CD14-positive monocyte (primary cell): ENCODE data around the gene MAD1L1. TPM values are rescaled to one million over a fixed set of nuclear protein-coding genes. Genes with fewer than 3 reads are reported as not detected.
A peak's percentile ranks its signal among the peaks of the same experiment; 100 is the strongest.

ENCODE experiments used
- DNase-seq, 3 donors: peaks; one replicate each; pipeline ENCODE4 v3.0.0-alpha.2; 2011 to 2022
- H2AFZ ChIP-seq: 2 replicates; pipeline ENCODE4 v1.6.0; 2012; ENCODE audit warnings: mild to moderate bottlenecking, low read depth, low read length, inconsistent platforms; ENCODE audit not compliant: insufficient read depth, poor library complexity, severe bottlenecking
- H3K27ac ChIP-seq, 2 donors: 1 replicate in 1 of 2; 2 replicates in 1 of 2; pipeline ENCODE4 v1.5.1; 2012 to 2013; ENCODE audit warnings: low read length in 2 of 2, control low read depth in 1 of 2, inconsistent platforms in 1 of 2, low read depth in 1 of 2, mild to moderate bottlenecking in 1 of 2
- H3K27me3 ChIP-seq, 2 donors: one replicate each; pipeline versions ENCODE4 v1.6.0 to v1.6.1; 2011 to 2013; ENCODE audit warnings: low read length in 2 of 2; ENCODE audit not compliant: control insufficient read depth in 2 of 2, insufficient read depth in 2 of 2
- H3K36me3 ChIP-seq, 2 donors: replicated peaks in 1 of 2; 1 replicate in 1 of 2; 2 replicates in 1 of 2; pipeline versions ENCODE4 v1.5.1 to v1.6.1; 2012 to 2013; ENCODE audit warnings: low read length in 2 of 2, control low read depth in 1 of 2, inconsistent platforms in 1 of 2, mild to moderate bottlenecking in 1 of 2; ENCODE audit not compliant: insufficient read depth in 2 of 2, control insufficient read depth in 1 of 2
- H3K4me1 ChIP-seq, 2 donors: 1 replicate in 1 of 2; 2 replicates in 1 of 2; pipeline versions ENCODE4 v1.5.1 to v1.6.1; 2012 to 2013; ENCODE audit warnings: low read length in 2 of 2, control low read depth in 1 of 2, inconsistent platforms in 1 of 2, mild to moderate bottlenecking in 1 of 2, moderate library complexity in 1 of 2; ENCODE audit not compliant: insufficient read depth in 2 of 2, control insufficient read depth in 1 of 2
- H3K4me2 ChIP-seq: replicated peaks from 2 replicates; pipeline ENCODE3; 2012; ENCODE audit warnings: low read length, moderate library complexity, mild to moderate bottlenecking; ENCODE audit not compliant: poor library complexity, severe bottlenecking; ENCODE audit errors: extremely low read depth
- H3K4me3 ChIP-seq, 3 experiments: fragments of 200-600 bp in 1 of 3; sonication (generic) in 1 of 3; replicated peaks in 1 of 3; 1 replicate in 2 of 3; 2 replicates in 1 of 3; pipeline ENCODE4 v1.5.1; 2011 to 2013; ENCODE audit warnings: low read length in 3 of 3, mild to moderate bottlenecking in 3 of 3, control low read depth in 2 of 3, low read depth in 2 of 3, inconsistent platforms in 1 of 3, moderate library complexity in 1 of 3
- H3K79me2 ChIP-seq: 2 replicates; pipeline ENCODE4 v1.6.0; 2012; ENCODE audit warnings: mild to moderate bottlenecking, control low read depth, inconsistent platforms, low read length, moderate library complexity; ENCODE audit not compliant: insufficient read depth
- H3K9ac ChIP-seq: 2 replicates; pipeline ENCODE4 v1.6.0; 2017; ENCODE audit warnings: low read length, mild to moderate bottlenecking; ENCODE audit not compliant: insufficient read depth, poor library complexity, severe bottlenecking
- H3K9me3 ChIP-seq, 2 donors: replicated peaks in 1 of 2; 1 replicate in 1 of 2; 2 replicates in 1 of 2; pipeline versions ENCODE4 v1.5.1 to v1.6.1; 2012 to 2013; ENCODE audit warnings: low read length in 2 of 2, control low read depth in 1 of 2; ENCODE audit not compliant: control insufficient read depth in 1 of 2, insufficient read depth in 1 of 2
- H4K20me1 ChIP-seq: 2 replicates; pipeline ENCODE4 v1.6.0; 2012; ENCODE audit warnings: mild to moderate bottlenecking, low read length, control low read depth, moderate library complexity; ENCODE audit not compliant: insufficient read depth
- H3K27ac Mint-ChIP-seq, 7 donors: one replicate each; pipeline ENCODE4 v1.8.0; 2020; ENCODE audit warnings: mild to moderate bottlenecking in 7 of 7, mixed read lengths in 7 of 7, moderate library complexity in 6 of 7, inconsistent platforms in 2 of 7
- H3K27me3 Mint-ChIP-seq, 3 donors: one replicate each; pipeline ENCODE4 v1.8.0; 2021 to 2022; ENCODE audit warnings: low read depth in 3 of 3, mild to moderate bottlenecking in 3 of 3, mixed read lengths in 3 of 3, moderate library complexity in 3 of 3, inconsistent platforms in 1 of 3
- H3K36me3 Mint-ChIP-seq, 2 donors: one replicate each; pipeline ENCODE4 v1.8.0; 2020; ENCODE audit warnings: mixed read lengths in 2 of 2, inconsistent platforms in 1 of 2, mild to moderate bottlenecking in 1 of 2
- H3K4me1 Mint-ChIP-seq: one replicate; pipeline ENCODE4 v1.8.0; 2020; ENCODE audit warnings: mild to moderate bottlenecking, mixed read lengths
- H3K4me3 Mint-ChIP-seq, 2 donors: one replicate each; pipeline ENCODE4 v1.8.0; 2020; ENCODE audit warnings: mild to moderate bottlenecking in 2 of 2, mixed read lengths in 2 of 2, moderate library complexity in 1 of 2
- H3K9me3 Mint-ChIP-seq, 7 donors: one replicate each; pipeline ENCODE4 v1.8.0; 2020 to 2022; ENCODE audit warnings: mixed read lengths in 7 of 7, mild to moderate bottlenecking in 6 of 7, moderate library complexity in 6 of 7, inconsistent platforms in 2 of 7
- CTCF ChIP-seq: fragments of 200-600 bp; IDR thresholded peaks from one replicate; pipeline ENCODE4 v1.8.0; 2022; ENCODE audit warnings: antibody characterized with exemption, mild to moderate bottlenecking
- WGBS: methylation state at CpG from one replicate; pipeline ENCODE4 v1.1.5; 2013; ENCODE audit warnings: missing lambda C conversion rate; ENCODE audit not compliant: insufficient coverage; 5-methylcytosine and 5-hydroxymethylcytosine counted together
- intact Hi-C, 2 donors: fragments of 100-400 bp; cut with micrococcal nuclease; formaldehyde crosslinking; loops; one replicate each; pipeline versions ENCODE4 v1.15.0 to v1.15.1; 2023
- polyA plus RNA-seq, 3 donors: library from polyadenylated mRNA; depleted of rRNA in 1 of 3; unstranded in 2 of 3; stranded (reverse) in 1 of 3; fragments of 300-500 nt in 2 of 3; fragments of >200 nt in 1 of 3; fragmentation: Illumina TruSeq in 2 of 3; gene quantifications; 1 replicate in 2 of 3; 2 replicates in 1 of 3; pipeline ENCODE4 v1.2.3, GENCODE V29; 2012 to 2021

Gene MAD1L1
- polyA plus RNA-seq, 3 donors, result 22.0 to 39.4 (median 33.2) TPM

DNA sequence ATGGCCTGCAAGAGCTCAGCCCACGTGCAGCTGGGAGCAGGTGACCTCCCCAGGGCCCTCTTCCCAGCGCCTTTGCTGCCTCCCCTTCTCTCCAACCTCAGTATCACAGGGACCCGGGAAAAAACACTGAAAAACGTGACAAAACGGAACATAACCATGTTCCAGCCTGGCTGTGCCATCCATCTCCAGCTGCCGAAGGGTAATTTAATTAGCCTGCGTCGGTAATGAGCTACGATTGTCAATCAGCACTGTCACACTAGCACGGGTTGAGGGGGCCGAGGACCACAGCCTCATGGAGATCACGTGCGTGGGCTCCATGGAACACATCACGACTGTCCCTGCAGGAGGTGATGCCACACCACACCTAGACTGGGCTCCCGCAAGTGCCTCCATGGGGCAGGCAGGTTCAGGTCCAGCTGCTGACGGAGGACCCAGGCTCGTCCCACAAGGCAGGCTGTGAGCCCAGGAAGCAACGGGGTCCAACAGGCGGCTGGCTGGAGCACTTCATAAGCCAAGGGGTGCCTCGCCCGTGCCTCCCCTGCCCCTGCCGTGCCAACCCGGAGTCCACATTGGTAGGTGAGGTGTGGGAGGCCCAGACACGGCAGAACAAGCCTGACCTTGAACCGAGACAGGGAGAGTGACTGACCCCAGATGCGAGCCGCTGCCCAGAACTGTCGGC lies 363.2 kb downstream of the MAD1L1 start:
- H4K20me1 ChIP-seq, result peaks cover 81% of the 10 kb centered on the region
- no peak overlapping the region for H3K4me2 ChIP-seq
- H3K4me1 Mint-ChIP-seq, result no peaks in the 10 kb centered on the region
- no peaks in the 10 kb centered on the region for H3K4me1 ChIP-seq
- peaks cover 0 to 15% of the 10 kb centered on the region in 2 donors for H3K9me3 ChIP-seq
- no peak overlapping the region for H3K4me3 Mint-ChIP-seq
- H3K27ac ChIP-seq, result no peak overlapping the region
- H3K9ac ChIP-seq, result no peak overlapping the region
- intact Hi-C loops, result no loop called here
- H2AFZ ChIP-seq, result no peak overlapping the region
- 96% methylated on average over 24 of the region's 28 CpGs for WGBS
- H3K4me3 ChIP-seq, result no peak overlapping the region
- peaks cover 0 to 1% (median 0%) of the 10 kb centered on the region in 3 donors for H3K27me3 Mint-ChIP-seq
- peak overlapping the region in 1 of 7 donors; percentile 68 for H3K27ac Mint-ChIP-seq
- no peaks in the 10 kb centered on the region for H3K27me3 ChIP-seq
- peaks cover 16 to 23% of the 10 kb centered on the region in 2 donors for H3K36me3 Mint-ChIP-seq
- H3K9me3 Mint-ChIP-seq, result peaks cover 0 to 18% (median 10%) of the 10 kb centered on the region in 7 donors
- no peaks in the 10 kb centered on the region for H3K79me2 ChIP-seq
- H3K36me3 ChIP-seq, result peaks cover 0 to 12% of the 10 kb centered on the region in 2 donors
- DNase-seq, result no peak
- TF ChIP-seq CTCF, result no peak

GRCh38 chr7:1868516-1869165 lies 364.1 kb downstream of the MAD1L1 start:
- peaks cover 0 to 18% (median 10%) of the 10 kb centered on the region in 7 donors for H3K9me3 Mint-ChIP-seq
- no peak overlapping the region for H3K27ac Mint-ChIP-seq
- intact Hi-C loops, result no loop called here
- peaks cover 14 to 16% of the 10 kb centered on the region in 2 donors for H3K36me3 Mint-ChIP-seq
- H3K4me3 Mint-ChIP-seq, result no peak overlapping the region
- H3K4me1 Mint-ChIP-seq, result no peaks in the 10 kb centered on the region
- WGBS, result 97% methylated on average over 36 of the region's 36 CpGs
- no peaks in the 10 kb centered on the region for H3K4me1 ChIP-seq
- H3K27me3 Mint-ChIP-seq, result peaks cover 0 to 1% (median 0%) of the 10 kb centered on the region in 3 donors
- TF ChIP-seq CTCF, result no peak
- peaks cover 0 to 12% of the 10 kb centered on the region in 2 donors for H3K36me3 ChIP-seq
- DNase-seq, result no peak
- H3K9ac ChIP-seq, result no peak overlapping the region
- H3K27ac ChIP-seq, result no peak overlapping the region
- H3K79me2 ChIP-seq, result no peaks in the 10 kb centered on the region
- H2AFZ ChIP-seq, result no peak overlapping the region
- H4K20me1 ChIP-seq, result peaks cover 78% of the 10 kb centered on the region
- H3K27me3 ChIP-seq, result no peaks in the 10 kb centered on the region
- H3K4me3 ChIP-seq, result no peak overlapping the region
- H3K9me3 ChIP-seq, result peaks cover 0 to 15% of the 10 kb centered on the region in 2 donors
- H3K4me2 ChIP-seq, result no peak overlapping the region
